ENCODE measurements around the gene GDI1.
A peak's percentile ranks its signal among the peaks of the same experiment; 100 is the strongest.

The GDI1 gene

DNA sequence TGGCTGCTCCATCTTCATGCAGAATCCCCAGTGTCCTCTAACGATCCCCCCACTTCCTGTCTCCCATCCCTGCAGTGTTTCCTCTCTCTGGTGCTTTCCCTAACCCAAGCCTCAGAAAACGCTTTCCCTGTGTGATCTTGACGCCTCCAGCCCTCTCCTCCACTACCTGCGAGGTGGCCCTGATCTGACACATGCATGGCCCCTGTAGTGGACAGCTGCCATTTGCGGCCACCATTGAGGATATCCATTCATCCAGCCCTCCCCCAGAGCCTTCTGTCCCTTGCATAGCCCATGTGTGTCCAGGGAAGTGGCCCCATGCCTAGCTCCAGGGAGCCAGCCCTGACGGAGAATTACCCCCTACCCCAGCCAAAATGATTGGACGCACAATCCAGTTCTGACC is 46.4 kb downstream of the GDI1 start:
- DNase-seq, result no peak

DNA sequence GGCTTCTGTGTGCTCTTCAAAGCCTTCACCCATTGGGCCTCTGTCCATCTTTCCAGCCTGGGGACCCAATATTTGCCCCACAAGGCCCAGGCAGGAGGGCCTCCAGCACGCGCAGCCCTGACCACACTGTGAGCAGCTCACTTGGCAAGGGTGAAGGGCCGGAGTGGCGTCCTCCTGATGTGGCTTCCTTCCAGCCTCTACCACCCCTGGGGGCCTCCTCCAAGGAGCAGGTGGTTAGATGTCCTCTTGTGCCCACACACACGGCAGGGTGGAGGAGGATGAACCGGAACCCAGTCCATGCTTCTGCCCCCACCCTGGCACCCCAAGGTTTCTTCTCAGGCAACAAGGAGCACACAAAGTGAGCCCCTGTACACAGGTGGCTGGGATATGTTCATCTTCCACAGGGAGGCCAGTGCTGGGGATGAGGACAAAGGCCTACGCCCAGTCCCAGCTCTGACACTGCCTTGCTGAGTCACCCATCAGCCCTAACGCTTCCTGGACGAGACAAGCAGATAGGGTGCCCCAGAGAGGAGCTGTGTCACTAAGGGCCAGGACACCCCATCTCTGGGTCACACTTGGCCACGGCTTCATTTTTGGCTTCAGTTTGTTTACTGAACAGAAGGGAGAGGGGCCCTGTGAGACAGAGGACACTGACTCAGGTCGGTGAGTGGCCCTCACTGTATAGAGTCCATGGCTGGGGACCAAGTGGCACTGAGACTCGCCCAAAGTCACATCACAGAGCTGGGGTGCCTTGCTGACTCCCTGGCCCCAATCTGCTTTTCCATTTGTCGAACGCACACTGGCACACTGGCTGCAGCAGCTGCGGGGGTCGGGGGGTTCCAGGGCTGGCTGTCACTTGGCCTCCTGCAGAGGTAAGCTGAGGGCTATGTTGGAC is 47.5 kb downstream of the GDI1 start:
- DNase-seq, result peak in 1 of 2 donors; percentile 17

GRCh38 chrX:154485150-154486051 is 48.4 kb downstream of the GDI1 start:
- no peak for DNase-seq

- DNase-seq, result no peak
These were observed 49.1 kb downstream of the GDI1 start for GRCh38 chrX:154486052-154486395.

DNA sequence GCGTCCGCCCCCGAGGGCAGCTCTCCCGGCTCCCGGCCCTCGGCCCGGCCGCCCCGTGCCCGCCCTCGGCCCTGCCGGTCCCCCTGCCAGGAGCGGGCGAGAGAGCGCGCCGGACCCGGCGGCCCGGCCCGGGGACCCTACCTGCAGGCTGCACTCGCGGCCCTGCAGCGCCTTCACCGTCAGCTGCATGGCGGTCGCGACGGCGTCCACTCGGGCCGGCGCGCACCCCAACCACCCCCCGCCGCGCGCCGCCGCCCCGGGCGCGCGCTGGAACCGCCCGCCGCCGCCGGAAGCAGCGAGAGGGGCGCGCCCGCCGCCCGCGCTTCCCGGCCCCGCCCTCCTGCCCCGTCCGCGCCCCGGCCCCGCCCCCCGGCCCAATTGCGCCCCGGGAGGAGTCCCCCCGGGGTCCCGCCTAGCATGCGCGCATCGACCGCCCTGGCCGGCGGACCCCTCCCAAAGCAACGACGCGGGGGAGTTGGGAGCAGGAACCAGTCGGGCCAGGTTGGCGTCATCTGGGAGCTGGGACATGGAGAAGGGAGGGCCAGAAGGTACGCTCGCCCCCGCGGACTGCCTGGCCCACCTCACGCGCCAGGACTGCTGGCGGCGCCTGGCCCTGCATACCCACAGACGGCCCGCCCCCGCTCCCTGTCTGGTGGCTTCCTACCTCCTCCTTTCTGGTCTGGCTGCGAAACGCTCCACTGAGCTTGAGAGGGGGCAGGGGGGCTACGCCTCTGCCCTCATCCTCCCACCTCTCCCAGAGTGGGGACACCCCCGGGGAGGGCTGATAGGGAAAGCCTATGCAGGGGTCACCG is 49.6 kb downstream of the GDI1 start, which contains the start of gene UBL4A:
Gene UBL4A, minus strand, starts transcription at position 220 of the 812 bp plus-strand sequence. Its CDS starts 31 bp downstream, at position 189.
- DNase-seq, result peak in 1 of 2 donors; percentile 21

GRCh38 chrX:154487518-154488290 is 50.8 kb downstream of the GDI1 start:
- DNase-seq, result no peak

DNA sequence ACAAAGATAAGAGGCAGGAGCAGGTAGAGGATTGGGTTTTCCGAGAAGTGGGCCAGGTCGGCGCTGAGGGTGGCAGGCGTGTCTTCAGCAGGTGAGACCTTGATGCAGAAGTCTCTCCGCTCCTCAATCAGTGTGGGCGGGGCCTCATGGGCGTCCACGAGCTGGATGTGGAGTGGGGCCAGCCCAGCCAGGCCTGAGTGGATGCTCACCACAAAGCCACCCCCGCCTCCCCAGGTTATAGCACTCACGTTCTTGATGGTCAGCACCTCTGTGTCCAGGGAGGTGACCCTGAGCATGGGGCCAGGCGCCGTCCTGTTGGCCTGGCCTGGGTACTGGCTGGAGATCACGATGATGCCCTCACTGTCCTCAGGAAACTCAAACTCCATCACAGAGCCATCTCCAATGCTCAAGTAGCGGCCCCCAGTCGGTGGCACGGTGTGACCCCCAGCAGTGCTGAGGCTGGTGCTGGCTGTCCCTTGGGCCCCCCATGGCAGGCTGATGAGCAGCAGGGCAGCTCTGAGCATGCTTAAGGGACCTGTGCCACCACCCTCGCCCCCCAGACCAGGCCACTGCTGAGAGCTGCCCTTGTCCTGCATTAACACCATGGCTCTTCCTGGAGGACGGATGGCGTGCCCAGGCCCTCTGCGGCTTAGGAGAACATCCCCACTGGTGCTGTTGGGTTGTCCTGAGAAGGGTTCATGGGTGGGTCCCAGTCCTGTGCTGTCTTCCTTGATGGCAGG is 51.6 kb downstream of the GDI1 start:
- no peak for DNase-seq

GRCh38 chrX:154489182-154489581 is 52.2 kb downstream of the GDI1 start:
- no peak for DNase-seq

- DNase-seq, result no peak
These were observed 53.1 kb downstream of the GDI1 start for GRCh38 chrX:154490021-154490413.

- peak; percentile 87 to 89 for DNase-seq
These were observed 53.6 kb downstream of the GDI1 start, which contains the start of gene SLC10A3 for GRCh38 chrX:154490414-154491083. Gene SLC10A3, minus strand, starts transcription at chrX:154490629. Its CDS starts 1,689 bp downstream, at chrX:154488940.

Measured in inflammatory macrophage treated with lipopolysaccharide for 1 hour (primary cell).